Stomach (tissue), 4 donors: Measurements from ENCODE around the gene HMMR.

Experiments
- CTCF ChIP-seq, 7 experiments: fragments of 450-650 bp in 4 of 7; fragments of 200-600 bp in 3 of 7; sonication (generic) in 3 of 7; IDR thresholded peaks; one replicate each; pipeline ENCODE4 v1.5.1; 2016 to 2019; ENCODE audit warnings: antibody characterized with exemption in 7 of 7, control low read depth in 2 of 7, mild to moderate bottlenecking in 1 of 7
- POLR2A ChIP-seq, 4 donors: fragments of 450-650 bp; IDR thresholded peaks; one replicate each; pipeline ENCODE4 v1.6.1; 2016; ENCODE audit warnings: antibody characterized with exemption in 4 of 4, control low read depth in 2 of 4, mild to moderate bottlenecking in 1 of 4, moderate library complexity in 1 of 4

GRCh38 chr5:163498886-163499285, 38.5 kb downstream of the HMMR start:
- TF ChIP-seq CTCF (IDR thresholded peaks at IDR 0.05), result no peak
- TF ChIP-seq POLR2A (IDR thresholded peaks at IDR 0.05), result no peak
